Measurements from ENCODE around the gene FGF8. TPM values are rescaled to one million over a fixed set of nuclear protein-coding genes. Genes with fewer than 3 reads are reported as not detected.

FGF8 gene
- total and polyA plus RNA-seq, 2 of the 8 experiments (the other 6 are each of a cell fraction or from before 2014, with no cell fraction given) = 1.1 to 3.9 TPM

- Histone ChIP-seq H3K79me1 (ENCODE audit: low read depth, low read length) (peaks cover 7% of the 10 kb centered on the region), H3K4ac (replicated peaks; ENCODE audit: insufficient read length, low read depth, low read length) (no peak overlapping the region), H2BK12ac (ENCODE audit: low read depth, low read length) (no peak overlapping the region), H4K8ac (ENCODE audit: extremely low read depth, insufficient read depth, low read length) (no peak overlapping the region), H3K18ac (ENCODE audit: extremely low read depth, low read length) (no peak overlapping the region), H3K36me3 (ENCODE audit: control insufficient read depth in 2 of 4, insufficient read depth in 4 of 4, low read length in 3 of 4) (peaks cover 12 to 34% (median 26%) of the 10 kb centered on the region in 4 experiments), H2BK5ac (ENCODE audit: low read depth, low read length) (no peak overlapping the region), H4K20me1 (replicated peaks in 1 of 2; ENCODE audit: control insufficient read depth in 1 of 2, insufficient read depth in 2 of 2, low read length in 2 of 2) (peaks cover 14 to 18% of the 10 kb centered on the region in 2 experiments), H3K23me2 (ENCODE audit: low read depth, low read length) (peaks cover 17% of the 10 kb centered on the region), H3K56ac (replicated peaks; ENCODE audit: insufficient read length, low read depth, low read length) (no peak overlapping the region), H2AK5ac (ENCODE audit: low read depth, low read length) (no peak overlapping the region), H4K5ac (ENCODE audit: insufficient read length, low read depth, low read length) (no peak overlapping the region), H3K9me3 (ENCODE audit: insufficient read depth in 2 of 2, low read depth in 1 of 2, low read length in 1 of 2) (no peaks in the 10 kb centered on the region), H3K27me3 (replicated peaks in 1 of 4; ENCODE audit: control insufficient read depth in 3 of 4, extremely low read depth in 1 of 4, insufficient read depth in 3 of 4, low read length in 3 of 4) (peaks cover 0 to 10% (median 6%) of the 10 kb centered on the region in 4 experiments; a peak in 5 of 7 replicates), H3K4me2 (ENCODE audit: insufficient read depth in 1 of 2, low read depth in 2 of 2, low read length in 2 of 2) (no peak overlapping the region; a peak in 1 of 4 replicates), H4K91ac (replicated peaks; ENCODE audit: insufficient read length, low read length) (no peak overlapping the region), H3K23ac (ENCODE audit: insufficient read length) (no peak overlapping the region), H3K79me2 (ENCODE audit: control insufficient read depth in 1 of 2, insufficient read depth in 2 of 2, low read length in 2 of 2) (peaks cover 0 to 8% of the 10 kb centered on the region in 2 experiments; a peak in 1 of 4 replicates), H3K4me1 (replicated peaks in 1 of 4; ENCODE audit: control insufficient read depth in 3 of 4, insufficient read depth in 4 of 4, low read length in 3 of 4) (peaks cover 4 to 28% (median 18%) of the 10 kb centered on the region in 4 experiments), H2AFZ (ENCODE audit: low read length) (no peak overlapping the region), H2BK15ac (ENCODE audit: low read length) (no peak overlapping the region), H3K27ac (ENCODE audit: low read depth, low read length) (no peak overlapping the region), H3K14ac (ENCODE audit: insufficient read length) (no peak overlapping the region), H3K4me3 (ENCODE audit: extremely low read depth in 1 of 4, insufficient read depth in 2 of 4, low read depth in 3 of 4, low read length in 4 of 4) (no peak overlapping the region), H2BK20ac (ENCODE audit: low read length) (no peak overlapping the region), H2BK120ac (replicated peaks; ENCODE audit: low read depth, low read length) (no peak overlapping the region), H3K9ac (replicated peaks in 1 of 4; ENCODE audit: extremely low read depth in 1 of 4, low read depth in 3 of 4, low read length in 3 of 4) (no peak overlapping the region)
- POLR2A ChIA-PET (ENCODE audit: partially characterized antibody) = interaction anchor here (0.7 to 9.1 kb wide), 9 partner anchors 8 to 38 kb away, joined by 3 to 66 read pairs (median 9); partner anchors contain the start of gene OGA
- DNase-seq (ENCODE audit: low read depth in 1 of 2, low spot score in 2 of 2) (no peak), FAIRE-seq (no peak)
- TF ChIP-seq, protein P1, sequence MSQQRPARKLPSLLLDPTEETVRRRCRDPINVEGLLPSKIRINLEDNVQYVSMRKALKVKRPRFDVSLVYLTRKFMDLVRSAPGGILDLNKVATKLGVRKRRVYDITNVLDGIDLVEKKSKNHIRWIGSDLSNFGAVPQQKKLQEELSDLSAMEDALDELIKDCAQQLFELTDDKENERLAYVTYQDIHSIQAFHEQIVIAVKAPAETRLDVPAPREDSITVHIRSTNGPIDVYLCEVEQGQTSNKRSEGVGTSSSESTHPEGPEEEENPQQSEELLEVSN (IDR thresholded peaks at IDR 0.05) = no peak
- TF ChIP-seq NRF1 (IDR thresholded peaks at IDR 0.05; ENCODE audit: low read depth, low read length) (no peak), MAFK (IDR thresholded peaks at IDR 0.05; ENCODE audit: low read depth, low read length) (no peak), GTF2F1 (IDR thresholded peaks at IDR 0.05; ENCODE audit: borderline replicate concordance, low read depth, low read length) (no peak), CEBPB (IDR thresholded peaks at IDR 0.05; ENCODE audit: low read depth, low read length) (no peak), GABPA (IDR thresholded peaks at IDR 0.05; ENCODE audit: borderline replicate concordance, insufficient read depth, low read length) (no peak), EZH2 (IDR thresholded peaks at IDR 0.05; ENCODE audit: low read depth, low read length, severe bottlenecking) (no peak), NANOG (IDR thresholded peaks at IDR 0.05; ENCODE audit: insufficient read depth, low read depth, low read length, poor library complexity, severe bottlenecking) (no peak), SAP30 (IDR thresholded peaks at IDR 0.05; ENCODE audit: insufficient read depth, insufficient replicate concordance, low read length) (no peak), SP4 (IDR thresholded peaks at IDR 0.05; ENCODE audit: low read length) (no peak)
- CTCF ChIA-PET (ENCODE audit: partially characterized antibody) = interaction anchor here (0.9 to 9.8 kb wide), 12 partner anchors 13 to 570 kb away, joined by 3 to 246 read pairs (median 4); no protein-coding TSS in a partner anchor
- WGBS, 2 experiments (ENCODE audit: extremely low coverage in 1 of 2, insufficient coverage in 1 of 2, insufficient read length in 1 of 2, insufficient replicate concordance in 2 of 2, low coverage in 1 of 2, low lambda C conversion rate in 2 of 2, missing lambda C conversion rate in 1 of 2) = 82% methylated on average over 2 of the region's 2 CpGs; no CpG with 5 or more reads in 1 of the 2 experiments
Measured at GRCh38 chr10:101784558-101784957, 8.6 kb upstream of the FGF8 start.

Data from H1 (cell line).